ENCODE data around the gene FPR2.
"Not testable (repeated sequence)": the region's sequence is repeated elsewhere in the genome, so short reads cannot be mapped to it uniquely, and the experiment has no call there.

FPR2 gene

DNA sequence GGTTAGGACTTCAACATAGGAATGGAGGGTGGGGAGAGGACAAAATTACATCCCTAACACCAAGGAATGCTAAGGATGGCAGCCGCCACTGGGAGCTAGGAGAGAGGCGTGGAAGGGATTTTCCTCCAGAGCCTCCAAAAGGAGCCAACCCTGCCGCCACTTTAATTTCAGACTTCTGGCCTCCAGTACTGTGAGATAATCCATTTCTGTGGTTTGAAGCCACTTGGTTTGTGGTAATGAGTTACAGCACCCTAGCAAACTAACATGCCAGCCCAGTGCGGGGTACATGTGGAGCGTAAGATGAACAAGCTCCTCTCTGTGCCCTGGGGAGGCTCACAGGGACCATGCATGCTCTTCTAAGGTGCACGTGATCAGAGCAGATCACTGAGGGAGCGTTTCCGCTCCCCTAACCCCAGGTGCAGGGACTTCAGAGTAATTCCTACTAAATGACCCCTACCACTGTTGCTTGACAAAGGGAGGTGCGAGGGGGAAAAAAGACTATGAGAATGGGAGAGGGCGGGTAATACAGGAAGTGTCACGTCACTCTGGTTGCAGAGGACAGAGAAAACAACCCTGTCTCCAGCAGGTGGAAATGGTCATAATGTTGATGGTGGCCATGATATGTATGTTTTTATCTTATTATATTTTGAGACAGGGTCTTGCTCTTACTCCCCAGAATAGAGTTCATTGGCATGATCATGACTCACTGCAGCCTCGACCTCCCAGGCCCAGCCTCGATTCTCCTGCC is 21.3 kb upstream of the FPR2 start:
- in situ Hi-C loops (cut with HindIII; ENCODE audit: low sequenced_read_pairs): no loop called here

- in situ Hi-C loops (cut with HindIII; ENCODE audit: low sequenced_read_pairs): no loop called here
These were observed 20.6 kb upstream of the FPR2 start for GRCh38 chr19:51740356-51740755.

- in situ Hi-C loops (cut with HindIII; ENCODE audit: low sequenced_read_pairs): no loop called here
These were observed 18.2 kb upstream of the FPR2 start for GRCh38 chr19:51742789-51743188.

DNA sequence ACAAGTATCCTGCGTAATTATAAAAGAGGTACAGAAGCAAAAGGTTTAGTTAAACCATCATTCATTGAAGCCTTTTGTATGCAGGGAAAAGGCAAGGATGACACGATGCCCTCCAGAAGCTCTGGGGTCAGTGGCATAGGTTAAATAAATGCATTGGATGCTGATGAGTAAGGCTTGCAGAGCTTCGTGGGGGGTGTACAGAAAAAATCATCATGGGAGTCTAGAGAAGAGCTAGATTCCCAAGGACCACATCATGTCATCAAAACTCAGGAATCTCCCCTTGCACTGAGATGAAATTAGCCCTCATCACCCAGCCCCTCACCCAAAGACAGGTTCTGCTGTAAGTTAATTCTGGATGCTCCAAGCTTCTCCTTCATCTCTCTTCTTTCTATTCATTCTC is 17.6 kb upstream of the FPR2 start:
- in situ Hi-C loops (cut with HindIII; ENCODE audit: low sequenced_read_pairs): no loop called here

DNA sequence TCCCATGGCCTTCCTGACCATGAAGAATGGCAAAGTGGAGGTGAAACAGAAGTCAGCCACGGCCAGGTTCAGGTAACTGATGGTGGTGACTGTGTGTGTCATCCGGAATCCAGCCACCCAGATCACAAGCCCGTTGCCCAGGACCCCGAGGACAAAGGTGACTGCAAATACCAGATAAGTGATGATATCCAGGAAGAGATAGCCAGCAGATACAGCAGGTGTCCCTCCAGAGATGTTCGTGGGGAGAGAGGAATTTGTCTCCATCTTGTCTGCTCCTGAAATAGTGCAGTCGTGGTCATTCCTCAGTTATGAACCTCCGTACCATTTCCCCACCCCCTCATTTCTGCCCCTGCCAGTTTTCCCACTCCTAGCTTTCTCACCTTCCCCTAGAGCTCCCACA is 14.2 kb upstream of the FPR2 start:
- in situ Hi-C loops (cut with HindIII; ENCODE audit: low sequenced_read_pairs): no loop called here

DNA sequence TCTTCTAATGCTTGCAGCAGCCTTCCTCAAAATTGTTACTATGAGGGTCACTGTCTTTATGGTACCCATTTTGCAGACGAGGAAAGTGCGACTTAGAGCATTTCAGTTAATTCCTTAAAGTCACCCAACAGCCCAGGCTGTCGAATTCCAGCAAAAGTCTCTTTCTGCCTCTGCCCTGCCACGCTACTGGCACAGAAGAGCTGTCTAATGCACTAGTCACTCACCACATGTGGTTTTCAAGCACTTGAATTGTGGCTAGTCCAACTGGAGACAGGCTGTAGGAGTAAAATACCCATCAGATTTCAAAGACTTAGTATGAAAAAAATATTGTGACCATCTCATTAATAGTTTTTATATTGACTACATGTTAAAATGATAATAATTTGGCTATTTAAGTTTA is 11.0 kb upstream of the FPR2 start:
- in situ Hi-C loops (cut with HindIII; ENCODE audit: low sequenced_read_pairs): loop anchor here (5.0 kb wide), 1 partner anchor 53 kb away; no protein-coding TSS in a partner anchor

GRCh38 chr19:51750400-51751094 is 10.4 kb upstream of the FPR2 start:
- in situ Hi-C loops (cut with HindIII; ENCODE audit: low sequenced_read_pairs): loop anchor here (5.0 kb wide), 1 partner anchor 53 kb away; no protein-coding TSS in a partner anchor

DNA sequence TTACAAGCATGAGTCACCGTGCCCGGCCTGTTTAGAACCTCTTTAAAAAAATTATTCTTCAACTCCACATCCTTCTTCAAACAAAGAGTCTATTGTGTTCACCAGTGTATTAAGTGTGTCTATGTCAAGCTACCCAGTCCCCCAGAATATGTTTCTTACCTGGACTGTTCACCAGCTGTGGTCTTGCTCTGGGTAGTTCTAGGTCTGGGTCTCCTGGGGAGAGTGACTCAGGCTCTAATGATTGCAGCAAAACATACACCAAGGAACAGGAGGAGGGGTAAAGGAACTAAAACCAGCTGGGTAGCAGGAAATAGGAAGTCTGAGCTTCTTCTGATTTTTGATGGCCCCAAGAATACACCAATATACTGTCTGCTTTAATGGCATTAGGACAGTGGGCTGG is 9.3 kb upstream of the FPR2 start, which contains the start of gene FPR1:
FPR1 (minus strand) TSS at position 224 of the 400 bp plus-strand sequence. CDS start 4,884 bp downstream, outside the sequence.
- in situ Hi-C loops (cut with HindIII; ENCODE audit: low sequenced_read_pairs): loop anchor here (5.0 kb wide), 1 partner anchor 54 kb away; no protein-coding TSS in a partner anchor

- in situ Hi-C loops (cut with HindIII; ENCODE audit: low sequenced_read_pairs): loop anchor here (5.0 kb wide), 1 partner anchor 57 kb away; no protein-coding TSS in a partner anchor
These were observed 6.9 kb upstream of the FPR2 start for GRCh38 chr19:51754109-51754508.

- in situ Hi-C loops (cut with HindIII; ENCODE audit: low sequenced_read_pairs): loop anchor here (5.0 kb wide), 1 partner anchor 57 kb away; no protein-coding TSS in a partner anchor
These were observed 6.2 kb upstream of the FPR2 start for GRCh38 chr19:51754770-51755169.

- in situ Hi-C loops (cut with HindIII; ENCODE audit: low sequenced_read_pairs): no loop called here
These were observed 5.4 kb upstream of the FPR2 start for GRCh38 chr19:51755571-51755970.

GRCh38 chr19:51761696-51762095 is 716 bp downstream of the FPR2 start:
- in situ Hi-C loops (cut with HindIII; ENCODE audit: low sequenced_read_pairs): no loop called here

GRCh38 chr19:51765086-51765485 is 4.1 kb downstream of the FPR2 start:
- in situ Hi-C loops (cut with HindIII; ENCODE audit: low sequenced_read_pairs): no loop called here

GRCh38 chr19:51766461-51766860 is 5.5 kb downstream of the FPR2 start:
- in situ Hi-C loops (cut with HindIII; ENCODE audit: low sequenced_read_pairs): no loop called here

- in situ Hi-C loops (cut with HindIII; ENCODE audit: low sequenced_read_pairs): no loop called here
These were observed 10.6 kb downstream of the FPR2 start for GRCh38 chr19:51771376-51772130.

GRCh38 chr19:51772977-51773376 is 12.0 kb downstream of the FPR2 start:
- in situ Hi-C loops (cut with HindIII; ENCODE audit: low sequenced_read_pairs): no loop called here

GRCh38 chr19:51776561-51776960 is 15.6 kb downstream of the FPR2 start:
- in situ Hi-C loops (cut with HindIII; ENCODE audit: low sequenced_read_pairs): not testable (repeated sequence)

GRCh38 chr19:51777570-51778462 is 16.8 kb downstream of the FPR2 start:
- in situ Hi-C loops (cut with HindIII; ENCODE audit: low sequenced_read_pairs): no loop called here

- in situ Hi-C loops (cut with HindIII; ENCODE audit: low sequenced_read_pairs): no loop called here
These were observed 18.2 kb downstream of the FPR2 start for GRCh38 chr19:51779181-51779580.

DNA sequence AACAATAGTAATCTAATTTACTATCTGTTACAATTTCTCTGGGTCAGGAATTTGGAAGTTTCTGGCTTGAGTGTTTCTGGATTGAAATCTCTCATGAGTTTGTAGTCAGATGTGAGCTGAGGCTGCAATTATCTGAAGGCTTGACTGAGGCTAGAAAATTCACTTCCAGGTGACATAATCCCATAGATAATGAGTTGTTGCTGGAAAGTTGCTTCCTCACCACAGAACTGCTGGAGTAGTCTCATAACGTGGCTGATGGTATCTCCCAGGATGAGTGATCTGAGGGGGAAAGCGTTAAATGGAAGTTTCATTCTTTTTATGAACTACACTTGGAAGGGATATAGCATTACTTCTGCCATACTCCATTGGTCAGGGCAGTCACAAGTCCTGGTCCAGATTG is 18.7 kb downstream of the FPR2 start:
- in situ Hi-C loops (cut with HindIII; ENCODE audit: low sequenced_read_pairs): no loop called here

Data from endothelial cell of hepatic sinusoid (primary cell).